Prostate gland (tissue), 2 donors: Measurements from ENCODE around the gene CPLX1.

Source experiments
- CTCF ChIP-seq, 4 experiments: fragments of 200-600 bp in 2 of 4; fragments of 450-650 bp in 2 of 4; sonication (generic) in 2 of 4; IDR thresholded peaks; 1 replicate in 3 of 4; 2 replicates in 1 of 4; pipeline ENCODE4 v1.5.1; 2016 to 2019; ENCODE audit warnings: antibody characterized with exemption in 4 of 4, mild to moderate bottlenecking in 2 of 4, moderate library complexity in 2 of 4
- POLR2A ChIP-seq: fragments of 450-650 bp; IDR thresholded peaks from one replicate; pipeline ENCODE4 v1.6.1; 2016; ENCODE audit warnings: antibody characterized with exemption, mild to moderate bottlenecking

- no peak for TF ChIP-seq POLR2A
- TF ChIP-seq CTCF (IDR thresholded peaks at IDR 0.05) = no peak
Observed at GRCh38 chr4:874056-874455, 48.1 kb upstream of the CPLX1 start.
